NCI-H2081 treated with DMSO at 0.1 percent for 48 hours (cell line): Measurements from ENCODE around the gene KRT23.

Experiments
- DNase-seq: peaks from one replicate; lab custom pipeline; 2025; lab: John Stamatoyannopoulos, UW

Gene KRT23, protein sequence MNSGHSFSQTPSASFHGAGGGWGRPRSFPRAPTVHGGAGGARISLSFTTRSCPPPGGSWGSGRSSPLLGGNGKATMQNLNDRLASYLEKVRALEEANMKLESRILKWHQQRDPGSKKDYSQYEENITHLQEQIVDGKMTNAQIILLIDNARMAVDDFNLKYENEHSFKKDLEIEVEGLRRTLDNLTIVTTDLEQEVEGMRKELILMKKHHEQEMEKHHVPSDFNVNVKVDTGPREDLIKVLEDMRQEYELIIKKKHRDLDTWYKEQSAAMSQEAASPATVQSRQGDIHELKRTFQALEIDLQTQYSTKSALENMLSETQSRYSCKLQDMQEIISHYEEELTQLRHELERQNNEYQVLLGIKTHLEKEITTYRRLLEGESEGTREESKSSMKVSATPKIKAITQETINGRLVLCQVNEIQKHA

GRCh38 chr17:40937384-40937819 is at the start of gene KRT23:
KRT23 (minus strand) TSS chr17:40937646; CDS start chr17:40936603, 1,043 bp downstream.
- DNase-seq: no peak

GRCh38 chr17:40986920-40987319 is 49.5 kb upstream of the KRT23 start:
- no peak for DNase-seq

- DNase-seq: no peak
Observed at GRCh38 chr17:40984226-40984625, 46.8 kb upstream of the KRT23 start, which contains the start of gene KRT40. KRT40 (minus strand) TSS chr17:40984326; CDS start chr17:40984273, 53 bp downstream.

DNA sequence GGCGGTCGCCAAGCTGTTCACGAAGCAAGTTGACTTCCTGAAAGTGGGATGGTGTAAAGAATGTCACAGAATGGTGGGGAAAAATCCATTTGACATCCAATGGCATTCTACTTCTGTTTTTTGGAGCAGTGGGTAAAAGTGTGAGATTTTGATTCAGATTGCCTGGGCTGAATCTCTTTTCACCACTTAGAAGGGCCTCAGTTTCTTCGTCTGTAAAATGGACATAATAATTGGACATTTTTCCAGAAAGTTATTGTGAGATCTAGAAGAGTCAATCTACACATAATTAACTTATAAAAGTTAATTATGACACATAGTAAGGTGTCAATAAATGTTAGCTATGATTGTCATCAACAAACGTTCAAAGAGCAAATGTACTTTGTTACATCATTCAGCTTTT is 43.7 kb upstream of the KRT23 start:
- no peak for DNase-seq

DNA sequence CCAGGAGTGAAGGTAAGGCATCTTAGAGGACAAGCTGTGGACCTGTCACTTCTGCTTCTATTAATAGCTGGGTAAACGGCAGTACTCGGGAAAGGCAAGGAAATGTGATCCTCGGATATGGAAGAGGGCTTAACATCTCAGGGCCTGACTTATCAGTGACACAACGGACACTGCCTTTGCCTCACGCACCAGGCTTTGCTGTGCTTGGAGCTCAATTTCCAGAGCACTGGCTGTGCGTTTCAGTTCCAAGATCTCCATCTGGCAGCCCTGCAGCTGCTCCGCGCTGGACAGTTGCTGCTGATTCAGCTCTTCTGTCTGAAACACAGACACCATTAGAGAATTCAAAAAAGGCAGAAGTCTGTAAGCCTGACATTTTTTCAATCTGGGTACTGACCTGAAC is 43.1 kb upstream of the KRT23 start:
- no peak for DNase-seq

- no peak for DNase-seq
Observed at GRCh38 chr17:40980117-40980516, 42.7 kb upstream of the KRT23 start.

GRCh38 chr17:40978575-40979151 is 41.2 kb upstream of the KRT23 start:
- no peak for DNase-seq

GRCh38 chr17:40975516-40975915 is 38.1 kb upstream of the KRT23 start:
- no peak for DNase-seq

DNA sequence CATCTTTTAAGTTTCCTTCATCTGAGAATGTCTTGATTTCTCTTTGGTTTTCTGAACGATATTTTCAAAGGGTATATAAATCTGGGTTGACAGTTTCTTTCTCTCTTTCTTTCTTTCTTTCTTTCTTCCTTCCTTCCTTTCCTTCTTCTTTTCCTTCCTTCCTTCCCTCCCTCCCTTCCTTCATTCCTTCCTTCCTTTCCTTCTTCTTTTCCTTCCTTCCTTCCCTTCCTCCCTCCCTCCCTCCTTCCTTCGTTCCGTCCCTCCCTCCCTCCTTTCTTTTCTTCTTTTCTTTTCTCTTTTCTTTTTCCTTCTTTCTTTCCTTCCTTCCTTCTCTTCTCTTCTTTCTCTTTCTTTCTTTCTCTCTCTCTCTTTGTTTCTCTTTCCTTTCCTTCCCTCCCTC is 36.9 kb upstream of the KRT23 start:
- no peak for DNase-seq

- no peak for DNase-seq
Observed at GRCh38 chr17:40967582-40967981, 30.1 kb upstream of the KRT23 start.

GRCh38 chr17:40966848-40967247 is 29.4 kb upstream of the KRT23 start, which contains the start of gene KRT39:
KRT39 (minus strand) TSS chr17:40966948; CDS start chr17:40966856, 92 bp downstream.
- DNase-seq: no peak

- DNase-seq: no peak
Observed at GRCh38 chr17:40963838-40964237, 26.4 kb upstream of the KRT23 start.

GRCh38 chr17:40962059-40962561 is 24.7 kb upstream of the KRT23 start:
- no peak for DNase-seq

DNA sequence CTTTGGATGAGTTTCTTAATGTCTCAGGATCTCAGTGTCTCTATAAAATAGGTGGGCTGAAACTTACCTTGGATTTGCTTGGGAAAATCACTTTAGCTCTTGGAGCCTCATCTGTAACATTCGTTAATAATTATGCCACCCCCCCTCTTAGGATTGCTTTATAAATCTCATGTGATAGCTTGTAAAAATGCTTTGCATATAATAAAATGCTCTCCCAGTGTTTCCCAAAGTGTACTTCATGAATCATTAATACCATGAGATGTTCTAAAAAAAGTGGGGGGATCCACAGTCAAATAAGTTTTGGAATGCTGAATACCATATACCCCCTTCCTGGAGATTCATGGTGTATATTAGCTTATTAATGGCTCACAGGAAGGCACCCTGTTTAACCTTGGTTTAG is 24.1 kb upstream of the KRT23 start:
- no peak for DNase-seq

- DNase-seq: no peak
Observed at GRCh38 chr17:40960144-40960543, 22.7 kb upstream of the KRT23 start.

GRCh38 chr17:40958086-40958953 is 20.9 kb upstream of the KRT23 start:
- DNase-seq: no peak

GRCh38 chr17:40956401-40957254 is 19.2 kb upstream of the KRT23 start:
- no peak for DNase-seq

GRCh38 chr17:40953881-40954280 is 16.4 kb upstream of the KRT23 start:
- DNase-seq: no peak

DNA sequence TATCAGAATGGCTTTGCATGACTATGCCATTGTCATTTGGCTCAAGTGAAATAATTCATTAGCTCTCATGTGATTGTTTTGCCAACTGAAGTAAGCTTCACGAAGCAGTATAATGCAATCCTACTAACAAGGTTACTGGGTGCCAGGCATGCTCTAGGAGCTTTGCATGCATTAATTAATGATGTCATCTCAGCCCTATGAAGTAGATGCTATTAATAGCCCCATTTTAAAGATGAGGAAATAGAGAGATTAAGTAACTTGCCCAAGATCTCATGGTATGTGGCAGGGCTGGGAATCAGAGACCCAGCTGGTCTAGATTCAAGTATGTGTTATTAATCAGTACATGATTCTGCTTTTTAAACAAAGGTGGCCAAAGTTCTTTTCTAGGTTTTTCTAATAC is 15.2 kb upstream of the KRT23 start:
- no peak for DNase-seq

DNA sequence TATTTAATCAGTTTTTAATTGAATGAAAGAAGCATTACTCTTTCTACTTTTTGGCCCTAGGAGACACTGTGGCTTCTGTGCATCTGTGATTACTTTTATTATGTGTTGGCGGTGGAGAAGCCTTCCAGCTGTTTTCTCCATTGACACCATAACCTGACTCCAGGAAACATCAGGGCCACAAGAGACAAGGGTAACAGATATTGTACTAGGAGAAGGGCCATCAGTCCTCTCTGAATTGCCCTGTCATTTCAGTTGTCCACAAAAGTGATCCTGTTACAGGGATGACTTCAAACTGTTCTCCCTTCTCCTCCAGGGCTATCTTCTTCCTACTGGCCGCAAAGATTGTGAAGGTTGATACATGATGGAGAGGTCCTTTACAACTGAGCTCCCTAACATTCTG is 14.7 kb upstream of the KRT23 start:
- DNase-seq: no peak

- DNase-seq: no peak
Observed at GRCh38 chr17:40951011-40951622, 13.7 kb upstream of the KRT23 start.
